ENCODE data around the gene GRIK3. TPM values are rescaled to one million over a fixed set of nuclear protein-coding genes. Genes with fewer than 3 reads are reported as not detected.

The GRIK3 gene
- total and polyA plus RNA-seq, 2 donors (not counting 1 experiment from before 2014, with no cell fraction given): not detected

DNA sequence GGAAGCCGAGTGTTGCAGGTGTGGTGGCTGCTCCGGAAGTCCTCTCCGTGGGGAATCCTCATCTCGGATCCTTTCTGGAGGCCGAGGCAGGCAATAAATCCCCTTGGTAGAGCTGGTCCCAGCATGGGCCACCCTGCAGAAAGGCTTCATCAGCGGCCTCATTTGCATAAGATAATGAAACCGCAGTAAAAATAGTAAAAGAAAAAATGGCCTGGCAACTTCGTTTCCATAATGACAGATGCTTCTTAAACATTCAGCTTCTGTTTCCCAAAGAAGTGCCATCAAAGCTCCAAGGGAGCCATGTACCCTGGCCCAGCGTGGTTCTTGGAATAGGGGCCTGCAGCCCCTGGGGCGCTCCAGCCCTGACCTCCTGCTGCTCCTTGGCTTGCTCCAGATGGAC is 244.1 kb downstream of the GRIK3 start:
- Histone ChIP-seq H3K27me3 (ENCODE audit: control insufficient read depth, insufficient read depth, low read length) (no peaks in the 10 kb centered on the region), H2AFZ (ENCODE audit: low read length) (no peak overlapping the region), H3K4me1 (ENCODE audit: control insufficient read depth, extremely low read depth, insufficient read depth, low read length) (no peaks in the 10 kb centered on the region), H3K4me2 (ENCODE audit: extremely low read depth, insufficient read depth, low read length) (no peak overlapping the region), H3K9ac (ENCODE audit: insufficient read depth, low read length) (no peak overlapping the region), H3K4me3 (replicated peaks in 1 of 4; ENCODE audit: control extremely low read depth in 1 of 4, insufficient read depth in 1 of 4, low read depth in 3 of 4, low read length in 4 of 4) (no peak overlapping the region), H3K9me3 (ENCODE audit: control insufficient read depth, insufficient read depth, low read depth, low read length) (no peaks in the 10 kb centered on the region), H3K27ac (ENCODE audit: insufficient read depth, low read length) (no peak overlapping the region), H4K20me1 (ENCODE audit: control insufficient read depth, extremely low read depth, insufficient read depth, low read length) (no peaks in the 10 kb centered on the region), H3K79me2 (ENCODE audit: control insufficient read depth, insufficient read depth, low read length) (no peaks in the 10 kb centered on the region), H3K36me3 (ENCODE audit: control insufficient read depth, insufficient read depth, low read length) (no peaks in the 10 kb centered on the region)
- DNase-seq (ENCODE audit: low read depth in 2 of 2): no peak
- TF ChIP-seq EZH2 (IDR thresholded peaks at IDR 0.05; ENCODE audit: low read length, missing control alignments): no peak
- TF ChIP-seq CTCF (conservative IDR thresholded peaks at IDR 0.05 in 1 of 2, IDR thresholded peaks at IDR 0.05 in 1 of 2; ENCODE audit: low read depth in 1 of 2, low read length in 2 of 2): no peak

GRCh38 chr1:36789535-36789934 is 244.8 kb downstream of the GRIK3 start:
- H3K4me2 ChIP-seq (ENCODE audit: extremely low read depth, insufficient read depth, low read length): no peak overlapping the region
- H2AFZ ChIP-seq (ENCODE audit: low read length): no peak overlapping the region
- no peaks in the 10 kb centered on the region for H4K20me1 ChIP-seq (ENCODE audit: control insufficient read depth, extremely low read depth, insufficient read depth, low read length)
- no peaks in the 10 kb centered on the region for H3K36me3 ChIP-seq (ENCODE audit: control insufficient read depth, insufficient read depth, low read length)
- no peak overlapping the region for H3K27ac ChIP-seq (ENCODE audit: insufficient read depth, low read length)
- no peaks in the 10 kb centered on the region for H3K27me3 ChIP-seq (ENCODE audit: control insufficient read depth, insufficient read depth, low read length)
- H3K9ac ChIP-seq (ENCODE audit: insufficient read depth, low read length): no peak overlapping the region
- TF ChIP-seq CTCF (conservative IDR thresholded peaks at IDR 0.05 in 1 of 2, IDR thresholded peaks at IDR 0.05 in 1 of 2; ENCODE audit: low read depth in 1 of 2, low read length in 2 of 2) (no peak), EZH2 (IDR thresholded peaks at IDR 0.05; ENCODE audit: low read length, missing control alignments) (no peak)
- H3K4me3 ChIP-seq (replicated peaks in 1 of 4; ENCODE audit: control extremely low read depth in 1 of 4, insufficient read depth in 1 of 4, low read depth in 3 of 4, low read length in 4 of 4): no peak overlapping the region
- no peaks in the 10 kb centered on the region for H3K79me2 ChIP-seq (ENCODE audit: control insufficient read depth, insufficient read depth, low read length)
- no peaks in the 10 kb centered on the region for H3K9me3 ChIP-seq (ENCODE audit: control insufficient read depth, insufficient read depth, low read depth, low read length)
- DNase-seq (ENCODE audit: low read depth in 2 of 2): no peak
- H3K4me1 ChIP-seq (ENCODE audit: control insufficient read depth, extremely low read depth, insufficient read depth, low read length): no peaks in the 10 kb centered on the region

- Histone ChIP-seq H3K4me1 (ENCODE audit: control insufficient read depth, extremely low read depth, insufficient read depth, low read length) (no peaks in the 10 kb centered on the region), H3K27me3 (ENCODE audit: control insufficient read depth, insufficient read depth, low read length) (no peaks in the 10 kb centered on the region), H3K27ac (ENCODE audit: insufficient read depth, low read length) (no peak overlapping the region), H3K9me3 (ENCODE audit: control insufficient read depth, insufficient read depth, low read depth, low read length) (no peaks in the 10 kb centered on the region), H2AFZ (ENCODE audit: low read length) (no peak overlapping the region), H3K36me3 (ENCODE audit: control insufficient read depth, insufficient read depth, low read length) (no peaks in the 10 kb centered on the region), H3K79me2 (ENCODE audit: control insufficient read depth, insufficient read depth, low read length) (no peaks in the 10 kb centered on the region), H3K4me2 (ENCODE audit: extremely low read depth, insufficient read depth, low read length) (no peak overlapping the region), H3K9ac (ENCODE audit: insufficient read depth, low read length) (no peak overlapping the region), H4K20me1 (ENCODE audit: control insufficient read depth, extremely low read depth, insufficient read depth, low read length) (no peaks in the 10 kb centered on the region), H3K4me3 (replicated peaks in 1 of 4; ENCODE audit: control extremely low read depth in 1 of 4, insufficient read depth in 1 of 4, low read depth in 3 of 4, low read length in 4 of 4) (no peak overlapping the region)
- DNase-seq (ENCODE audit: low read depth in 2 of 2): no peak
- no peak for TF ChIP-seq CTCF (conservative IDR thresholded peaks at IDR 0.05 in 1 of 2, IDR thresholded peaks at IDR 0.05 in 1 of 2; ENCODE audit: low read depth in 1 of 2, low read length in 2 of 2)
- TF ChIP-seq EZH2 (IDR thresholded peaks at IDR 0.05; ENCODE audit: low read length, missing control alignments): no peak
These were observed 246.9 kb downstream of the GRIK3 start for GRCh38 chr1:36787312-36787913.

Measured in fibroblast of lung (primary cell).